Thoracic aorta (tissue), 2 donors: ENCODE measurements around the gene RBM45. TPM values are rescaled to one million over a fixed set of nuclear protein-coding genes. Genes with fewer than 3 reads are reported as not detected.

ENCODE experiments used
- ATAC-seq: fragments of 150-250 bp; one replicate; pipeline ENCODE4 v1.8.0; 2017; ENCODE audit warnings: low read depth; ENCODE audit not compliant: insufficient number of reproducible peaks, low FRiP score
- DNase-seq: peaks from one replicate; pipeline ENCODE4 v3.0.0-alpha.2; 2020; ENCODE audit warnings: low spot score
- H3K27ac ChIP-seq, 2 donors: fragments of 200-600 bp; sonication (generic); 1 replicate in 1 of 2; 2 replicates in 1 of 2; pipeline ENCODE4 v1.5.1; 2016; ENCODE audit warnings: mild to moderate bottlenecking in 2 of 2, moderate library complexity in 2 of 2
- H3K27me3 ChIP-seq: fragments of 200-600 bp; sonication (generic); replicated peaks from 2 replicates; pipeline ENCODE4 v1.6.0; 2016; ENCODE audit warnings: mild to moderate bottlenecking; ENCODE audit not compliant: insufficient read depth
- H3K36me3 ChIP-seq: fragments of 200-600 bp; sonication (generic); one replicate; pipeline ENCODE4 v1.5.1; 2016
- H3K4me1 ChIP-seq, 2 donors: fragments of 200-600 bp; sonication (generic); 1 replicate in 1 of 2; 2 replicates in 1 of 2; pipeline versions ENCODE4 v1.5.1 to v1.6.0; 2016; ENCODE audit warnings: low read depth in 2 of 2, mild to moderate bottlenecking in 1 of 2; ENCODE audit not compliant: control insufficient read depth in 1 of 2
- H3K4me3 ChIP-seq: fragments of 200-600 bp; sonication (generic); 2 replicates; pipeline ENCODE4 v1.5.1; 2016; ENCODE audit warnings: mild to moderate bottlenecking
- H3K9me3 ChIP-seq: fragments of 200-600 bp; sonication (generic); 2 replicates; pipeline ENCODE4 v1.5.1; 2016
- CTCF ChIP-seq: fragments of 200-600 bp; sonication (generic); IDR thresholded peaks from one replicate; pipeline ENCODE4 v1.5.1; 2019; ENCODE audit warnings: antibody characterized with exemption
- total RNA-seq, 2 donors: library from RNA; depleted of rRNA; stranded (reverse); fragments of >200 nt; gene quantifications; one replicate each; pipeline versions ENCODE4 v1.1.0 to v1.2.3, GENCODE V29; 2016

Gene RBM45
- total RNA-seq, 2 donors from 2014 or later = 12.0 to 18.3 TPM

GRCh38 chr2:178093471-178093870 is 18.8 kb upstream of the RBM45 start:
- no peak overlapping the region for H3K27ac ChIP-seq
- H3K9me3 ChIP-seq = no peaks in the 10 kb centered on the region
- no peaks in the 10 kb centered on the region for H3K36me3 ChIP-seq
- H3K4me3 ChIP-seq = no peak overlapping the region
- no peak for TF ChIP-seq CTCF
- DNase-seq = no peak
- H3K27me3 ChIP-seq = no peaks in the 10 kb centered on the region
- H3K4me1 ChIP-seq = no peaks in the 10 kb centered on the region
- no peak for ATAC-seq

GRCh38 chr2:178101321-178102079 is 10.7 kb upstream of the RBM45 start:
- no peaks in the 10 kb centered on the region for H3K27me3 ChIP-seq
- no peak overlapping the region for H3K4me3 ChIP-seq
- no peaks in the 10 kb centered on the region for H3K4me1 ChIP-seq
- H3K36me3 ChIP-seq = no peaks in the 10 kb centered on the region
- TF ChIP-seq CTCF = no peak
- H3K27ac ChIP-seq = no peak overlapping the region
- H3K9me3 ChIP-seq = no peaks in the 10 kb centered on the region
- ATAC-seq (no peak), DNase-seq (no peak)

GRCh38 chr2:178105566-178105965 is 6.7 kb upstream of the RBM45 start:
- no peaks in the 10 kb centered on the region for H3K36me3 ChIP-seq
- ATAC-seq = no peak
- no peak for DNase-seq
- no peak overlapping the region for H3K27ac ChIP-seq
- H3K9me3 ChIP-seq = no peaks in the 10 kb centered on the region
- H3K4me1 ChIP-seq = no peaks in the 10 kb centered on the region
- no peak for TF ChIP-seq CTCF
- no peaks in the 10 kb centered on the region for H3K27me3 ChIP-seq
- no peak overlapping the region for H3K4me3 ChIP-seq

DNA sequence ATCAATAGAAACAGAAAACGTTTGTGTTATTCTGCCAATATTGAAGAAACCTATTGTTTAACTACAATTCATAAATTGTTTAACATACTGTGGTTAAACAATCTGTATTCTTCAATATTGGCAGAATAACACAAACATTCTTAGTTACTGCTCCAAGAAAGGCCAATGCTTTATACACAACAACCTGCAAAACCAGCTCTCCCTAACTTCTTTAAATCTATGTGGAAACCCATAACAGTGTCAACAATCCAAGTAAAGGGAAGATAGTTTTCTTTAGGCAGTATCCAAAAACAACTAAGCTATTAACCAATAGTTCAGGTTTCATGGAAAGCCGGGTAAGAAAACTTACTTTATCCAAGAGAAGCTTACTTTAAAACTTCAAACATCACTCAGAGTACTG is 6.2 kb upstream of the RBM45 start:
- no peak overlapping the region for H3K4me3 ChIP-seq
- H3K9me3 ChIP-seq = no peaks in the 10 kb centered on the region
- H3K4me1 ChIP-seq = no peaks in the 10 kb centered on the region
- no peak for TF ChIP-seq CTCF
- H3K27ac ChIP-seq = no peak overlapping the region
- DNase-seq = no peak
- no peaks in the 10 kb centered on the region for H3K27me3 ChIP-seq
- no peaks in the 10 kb centered on the region for H3K36me3 ChIP-seq
- ATAC-seq = no peak

DNA sequence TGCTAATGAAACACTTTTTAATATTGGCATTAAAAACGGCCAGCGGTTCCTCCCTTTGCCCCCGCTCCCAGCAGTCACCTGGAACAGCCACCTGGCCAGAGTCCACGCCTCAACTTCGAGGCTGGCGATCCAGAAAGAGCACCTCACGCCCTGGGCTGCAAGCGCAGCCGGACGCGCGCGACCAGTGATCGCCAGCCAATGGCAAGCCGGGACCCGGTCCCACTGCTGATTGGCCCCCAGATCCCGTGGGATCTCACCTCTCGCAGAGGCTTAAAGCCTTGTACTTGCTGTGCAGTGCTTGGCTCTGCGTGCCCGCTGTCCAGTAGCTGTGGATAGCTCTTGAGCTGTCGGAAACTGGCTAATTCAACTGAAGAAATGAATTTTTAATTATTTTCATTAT is 4.1 kb upstream of the RBM45 start:
- DNase-seq (no peak), ATAC-seq (no peak)
- no peak for TF ChIP-seq CTCF
- H3K27me3 ChIP-seq = no peaks in the 10 kb centered on the region
- H3K9me3 ChIP-seq = no peaks in the 10 kb centered on the region
- no peak overlapping the region for H3K27ac ChIP-seq
- no peaks in the 10 kb centered on the region for H3K36me3 ChIP-seq
- no peak overlapping the region for H3K4me3 ChIP-seq
- H3K4me1 ChIP-seq = no peaks in the 10 kb centered on the region
